HG03378 (cell line): ENCODE measurements around the gene PACS2.

Source experiments
- ATAC-seq: cut with Tn5 transposase; IDR thresholded peaks from one replicate; pipeline ENCODE4 v1.9.1; 2021; ENCODE audit warnings: mild to moderate bottlenecking, moderate library complexity; ENCODE audit not compliant: unreplicated experiment

Gene PACS2

GRCh38 chr14:105436891-105437722 is 122.6 kb downstream of the PACS2 start:
- ATAC-seq: no peak

- ATAC-seq: no peak
Measured at GRCh38 chr14:105437723-105438500, 123.4 kb downstream of the PACS2 start.

- no peak for ATAC-seq
Measured at GRCh38 chr14:105439179-105439578, 124.6 kb downstream of the PACS2 start.

- ATAC-seq: no peak
Measured at GRCh38 chr14:105439710-105440553, 125.4 kb downstream of the PACS2 start.

- no peak for ATAC-seq
Measured at GRCh38 chr14:105440554-105440900, 126.0 kb downstream of the PACS2 start.

GRCh38 chr14:105440992-105441391 is 126.4 kb downstream of the PACS2 start:
- no peak for ATAC-seq

- ATAC-seq: no peak
Measured at GRCh38 chr14:105442125-105442524, 127.6 kb downstream of the PACS2 start.

- ATAC-seq: no peak
Measured at GRCh38 chr14:105442834-105443233, 128.3 kb downstream of the PACS2 start.

GRCh38 chr14:105444859-105445258 is 130.3 kb downstream of the PACS2 start:
- no peak for ATAC-seq

GRCh38 chr14:105445290-105445689 is 130.7 kb downstream of the PACS2 start:
- no peak for ATAC-seq

GRCh38 chr14:105445901-105446845 is 131.6 kb downstream of the PACS2 start:
- ATAC-seq: no peak

GRCh38 chr14:105446971-105447370 is 132.4 kb downstream of the PACS2 start:
- no peak for ATAC-seq
